Measurements from ENCODE around the gene PGM1. TPM values are rescaled to one million over a fixed set of nuclear protein-coding genes. Genes with fewer than 3 reads are reported as not detected.

The PGM1 gene
- total RNA-seq, 1 experiment from 2014 or later, result 19.8 TPM

GRCh38 chr1:63640633-63641567 lies 47.7 kb downstream of the PGM1 start:
- Histone ChIP-seq H3K9me3 (no peaks in the 10 kb centered on the region), H3K36me3 (no peaks in the 10 kb centered on the region)
- no peak for DNase-seq

GRCh38 chr1:63641615-63642014 lies 48.4 kb downstream of the PGM1 start:
- DNase-seq, result no peak
- H3K9me3 ChIP-seq, result no peaks in the 10 kb centered on the region
- no peak overlapping the region for H3K4me3 ChIP-seq
- no peaks in the 10 kb centered on the region for H3K36me3 ChIP-seq
- no peaks in the 10 kb centered on the region for H3K27me3 ChIP-seq

More at GRCh38 chr1:63640633-63641567, 47.7 kb downstream of the PGM1 start:
- Histone ChIP-seq H3K27me3 (no peaks in the 10 kb centered on the region), H3K4me3 (no peak overlapping the region)

- Histone ChIP-seq H3K4me3 (no peak overlapping the region), H3K9me3 (no peaks in the 10 kb centered on the region), H3K36me3 (no peaks in the 10 kb centered on the region), H3K27me3 (no peaks in the 10 kb centered on the region)
- DNase-seq, result no peak
Observed at GRCh38 chr1:63642901-63643300, 49.7 kb downstream of the PGM1 start.

- no peak for DNase-seq
- no peaks in the 10 kb centered on the region for H3K36me3 ChIP-seq
- no peak overlapping the region for H3K4me3 ChIP-seq
- no peaks in the 10 kb centered on the region for H3K9me3 ChIP-seq
- H3K27me3 ChIP-seq, result no peaks in the 10 kb centered on the region
Observed at GRCh38 chr1:63643517-63643916, 50.3 kb downstream of the PGM1 start.

- no peak overlapping the region for H3K4me3 ChIP-seq
- no peaks in the 10 kb centered on the region for H3K9me3 ChIP-seq
- no peak for DNase-seq
- no peaks in the 10 kb centered on the region for H3K27me3 ChIP-seq
- no peaks in the 10 kb centered on the region for H3K36me3 ChIP-seq
Observed at GRCh38 chr1:63643926-63644325, 50.7 kb downstream of the PGM1 start.

GRCh38 chr1:63645317-63645716 lies 52.1 kb downstream of the PGM1 start:
- DNase-seq, result no peak
- no peaks in the 10 kb centered on the region for H3K27me3 ChIP-seq

GRCh38 chr1:63648689-63649088 lies 55.5 kb downstream of the PGM1 start:
- Histone ChIP-seq H3K9me3 (no peaks in the 10 kb centered on the region), H3K36me3 (no peaks in the 10 kb centered on the region), H3K27me3 (no peaks in the 10 kb centered on the region), H3K4me3 (no peak overlapping the region)
- no peak for DNase-seq

More at GRCh38 chr1:63645317-63645716, 52.1 kb downstream of the PGM1 start:
- no peaks in the 10 kb centered on the region for H3K36me3 ChIP-seq
- H3K4me3 ChIP-seq, result no peak overlapping the region
- H3K9me3 ChIP-seq, result no peaks in the 10 kb centered on the region

GRCh38 chr1:63651161-63651701 lies 58.0 kb downstream of the PGM1 start:
- no peaks in the 10 kb centered on the region for H3K9me3 ChIP-seq
- no peak overlapping the region for H3K4me3 ChIP-seq
- no peaks in the 10 kb centered on the region for H3K36me3 ChIP-seq
- DNase-seq, result peak; percentile 81
- H3K27me3 ChIP-seq, result no peaks in the 10 kb centered on the region

GRCh38 chr1:63653976-63654375 lies 60.8 kb downstream of the PGM1 start:
- Histone ChIP-seq H3K9me3 (no peaks in the 10 kb centered on the region), H3K36me3 (no peaks in the 10 kb centered on the region), H3K27me3 (no peaks in the 10 kb centered on the region), H3K4me3 (no peak overlapping the region)
- no peak for DNase-seq

GRCh38 chr1:63659448-63659847 lies 66.2 kb downstream of the PGM1 start:
- Histone ChIP-seq H3K4me3 (no peak overlapping the region), H3K36me3 (no peaks in the 10 kb centered on the region; the same call in 1 of the 2 replicates), H3K9me3 (no peaks in the 10 kb centered on the region; the same call in 1 of the 2 replicates), H3K27me3 (no peaks in the 10 kb centered on the region)
- DNase-seq, result no peak

GRCh38 chr1:63662056-63662836 lies 69.0 kb downstream of the PGM1 start:
- Histone ChIP-seq H3K27me3 (no peaks in the 10 kb centered on the region), H3K4me3 (no peak overlapping the region), H3K9me3 (peaks cover 3% of the 10 kb centered on the region), H3K36me3 (peaks cover 2% of the 10 kb centered on the region; the same call in 1 of the 2 replicates)
- DNase-seq, result peak; percentile 93

- Histone ChIP-seq H3K9me3 (peaks cover 3% of the 10 kb centered on the region), H3K27me3 (no peaks in the 10 kb centered on the region), H3K4me3 (no peak overlapping the region), H3K36me3 (peaks cover 2% of the 10 kb centered on the region; the same call in 1 of the 2 replicates)
- DNase-seq, result peak; percentile 84
Observed at GRCh38 chr1:63662841-63663240, 69.6 kb downstream of the PGM1 start.

GRCh38 chr1:63663301-63663700 lies 70.1 kb downstream of the PGM1 start:
- no peaks in the 10 kb centered on the region for H3K27me3 ChIP-seq
- no peak overlapping the region for H3K4me3 ChIP-seq
- H3K36me3 ChIP-seq, result peaks cover 2% of the 10 kb centered on the region; the same call in 1 of the 2 replicates
- H3K9me3 ChIP-seq, result peaks cover 3% of the 10 kb centered on the region
- DNase-seq, result peak; percentile 42

- peak; percentile 19 for DNase-seq
Observed at GRCh38 chr1:63663873-63664272, 70.7 kb downstream of the PGM1 start.

GRCh38 chr1:63664742-63665141 lies 71.5 kb downstream of the PGM1 start:
- Histone ChIP-seq H3K4me3 (no peak overlapping the region), H3K9me3 (peaks cover 3% of the 10 kb centered on the region), H3K36me3 (peaks cover 2% of the 10 kb centered on the region; the same call in 1 of the 2 replicates), H3K27me3 (no peaks in the 10 kb centered on the region)
- no peak for DNase-seq

More at GRCh38 chr1:63663873-63664272, 70.7 kb downstream of the PGM1 start:
- peaks cover 3% of the 10 kb centered on the region for H3K9me3 ChIP-seq
- H3K27me3 ChIP-seq, result no peaks in the 10 kb centered on the region
- peaks cover 2% of the 10 kb centered on the region; the same call in 1 of the 2 replicates for H3K36me3 ChIP-seq
- H3K4me3 ChIP-seq, result no peak overlapping the region

- no peak for DNase-seq
- no peaks in the 10 kb centered on the region for H3K27me3 ChIP-seq
- no peak overlapping the region for H3K4me3 ChIP-seq
- peaks cover 2% of the 10 kb centered on the region; the same call in 1 of the 2 replicates for H3K36me3 ChIP-seq
- peaks cover 3% of the 10 kb centered on the region for H3K9me3 ChIP-seq
Observed at GRCh38 chr1:63665410-63665809, 72.2 kb downstream of the PGM1 start.

- H3K27me3 ChIP-seq, result no peaks in the 10 kb centered on the region
- peaks cover 2% of the 10 kb centered on the region; the same call in 1 of the 2 replicates for H3K36me3 ChIP-seq
- H3K4me3 ChIP-seq, result no peak overlapping the region
- H3K9me3 ChIP-seq, result peaks cover 3% of the 10 kb centered on the region
- no peak for DNase-seq
Observed at GRCh38 chr1:63665824-63666223, 72.6 kb downstream of the PGM1 start.

All from MG63 (cell line).